ENCODE results near the gene CTNNA3. TPM values are rescaled to one million over a fixed set of nuclear protein-coding genes. Genes with fewer than 3 reads are reported as not detected.

Gene CTNNA3
- total and polyA plus RNA-seq, 12 donors, result 2.0 to 213 (median 171) TPM

- H3K27me3 ChIP-seq, result no peaks in the 10 kb centered on the region
- no peaks in the 10 kb centered on the region for H3K4me1 ChIP-seq
- H3K4me3 ChIP-seq, result no peak overlapping the region
- TF ChIP-seq CTCF (IDR thresholded peaks at IDR 0.05), result no peak
- intact Hi-C loops (cut with DNase I), result no loop called here
- H3K27ac ChIP-seq, result no peak overlapping the region
- DNase-seq (no peak), ATAC-seq (no peak)
- H3K9me3 ChIP-seq, result peaks cover 0 to 10% (median 6%) of the 10 kb centered on the region in 11 donors
- 83 to 87% methylated on average over 4 of the region's 4 CpGs for WGBS, 2 donors
- H3K36me3 ChIP-seq, result no peaks in the 10 kb centered on the region
Measured at GRCh38 chr10:66234872-66235271, 1461.1 kb downstream of the CTNNA3 start.

GRCh38 chr10:66228887-66229286 lies 1467.1 kb downstream of the CTNNA3 start:
- ATAC-seq, result no peak
- no peak overlapping the region for H3K4me3 ChIP-seq
- TF ChIP-seq CTCF (IDR thresholded peaks at IDR 0.05), result no peak
- intact Hi-C loops (cut with DNase I), result no loop called here
- DNase-seq, result no peak
- H3K27me3 ChIP-seq, result no peaks in the 10 kb centered on the region
- peaks cover 0 to 5% (median 0%) of the 10 kb centered on the region in 9 donors for H3K36me3 ChIP-seq
- H3K27ac ChIP-seq, result no peak overlapping the region
- H3K4me1 ChIP-seq, result no peaks in the 10 kb centered on the region
- peaks cover 0 to 49% (median 15%) of the 10 kb centered on the region in 11 donors for H3K9me3 ChIP-seq

GRCh38 chr10:66223656-66224055 lies 1472.3 kb downstream of the CTNNA3 start:
- 64 to 76% methylated on average over 1 of the region's 1 CpG for WGBS, 2 donors
- peaks cover 0 to 27% (median 0%) of the 10 kb centered on the region in 11 donors for H3K9me3 ChIP-seq
- TF ChIP-seq CTCF (IDR thresholded peaks at IDR 0.05), result no peak
- no peaks in the 10 kb centered on the region for H3K4me1 ChIP-seq
- no peak overlapping the region for H3K4me3 ChIP-seq
- H3K27me3 ChIP-seq, result no peaks in the 10 kb centered on the region
- ATAC-seq, result no peak
- intact Hi-C loops (cut with DNase I), result no loop called here
- no peak overlapping the region for H3K27ac ChIP-seq
- no peak for DNase-seq
- H3K36me3 ChIP-seq, result no peaks in the 10 kb centered on the region

- H3K27me3 ChIP-seq, result no peaks in the 10 kb centered on the region
- H3K4me3 ChIP-seq, result no peak overlapping the region
- H3K4me1 ChIP-seq, result no peaks in the 10 kb centered on the region
- H3K9me3 ChIP-seq, result peaks cover 0 to 17% (median 0%) of the 10 kb centered on the region in 11 donors
- no peak for TF ChIP-seq CTCF (IDR thresholded peaks at IDR 0.05)
- ATAC-seq (no peak), DNase-seq (no peak)
- H3K27ac ChIP-seq, result no peak overlapping the region
- 74 to 79% methylated on average over 3 of the region's 3 CpGs for WGBS, 2 donors
- H3K36me3 ChIP-seq, result no peaks in the 10 kb centered on the region
- intact Hi-C loops (cut with DNase I), result no loop called here
Measured at GRCh38 chr10:66222462-66223046, 1473.4 kb downstream of the CTNNA3 start.
